Choroid plexus epithelial cell (primary cell): Measurements from ENCODE around the gene SPG7.

Experiments used
- DNase-seq: peaks from one replicate; pipeline ENCODE4 v3.0.0-alpha.2; 2010; ENCODE audit warnings: low read depth
- H3K4me3 ChIP-seq: 2 replicates; pipeline ENCODE4 v1.5.1; 2011; ENCODE audit warnings: low read depth, mild to moderate bottlenecking, control low read depth, low read length, moderate library complexity
- TF ChIP-seq, protein P1 (sequence below): conservative IDR thresholded peaks from 2 replicates; pipeline ENCODE4 v1.5.1; 2011; ENCODE audit warnings: low read depth, mild to moderate bottlenecking, control low read depth, inconsistent platforms, low read length, moderate library complexity

SPG7 gene

DNA sequence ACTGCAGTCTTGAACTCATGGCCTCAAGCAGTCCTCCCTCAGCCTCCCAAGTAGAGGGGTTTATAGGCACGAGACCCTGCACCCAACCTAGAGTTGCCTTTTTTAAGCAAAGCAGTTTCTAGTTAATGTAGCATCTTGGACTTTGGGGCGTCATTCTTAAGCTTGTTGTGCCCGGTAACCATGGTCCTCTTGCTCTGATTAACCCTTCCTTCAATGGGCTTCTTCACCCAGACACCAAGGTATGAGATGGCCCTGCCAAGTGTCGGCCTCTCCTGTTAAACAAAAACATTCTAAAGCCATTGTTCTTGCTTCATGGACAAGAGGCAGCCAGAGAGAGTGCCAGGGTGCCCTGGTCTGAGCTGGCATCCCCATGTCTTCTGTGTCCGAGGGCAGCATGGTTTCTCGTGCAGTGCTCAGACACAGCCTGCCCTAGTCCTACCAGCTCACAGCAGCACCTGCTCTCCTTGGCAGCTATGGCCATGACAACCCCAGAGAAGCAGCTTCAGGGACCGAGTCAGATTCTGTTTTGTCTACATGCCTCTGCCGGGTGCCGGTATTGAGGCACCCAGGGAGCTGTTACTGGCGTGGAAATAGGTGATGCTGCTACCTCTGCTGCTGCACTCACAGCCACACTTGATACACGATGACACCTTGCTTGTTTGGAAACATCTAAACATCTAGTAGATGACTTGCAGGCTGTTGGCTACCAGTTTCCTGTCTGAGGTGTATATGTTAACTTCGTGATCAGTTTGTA is 55.6 kb downstream of the SPG7 start:
- TF ChIP-seq, protein P1, sequence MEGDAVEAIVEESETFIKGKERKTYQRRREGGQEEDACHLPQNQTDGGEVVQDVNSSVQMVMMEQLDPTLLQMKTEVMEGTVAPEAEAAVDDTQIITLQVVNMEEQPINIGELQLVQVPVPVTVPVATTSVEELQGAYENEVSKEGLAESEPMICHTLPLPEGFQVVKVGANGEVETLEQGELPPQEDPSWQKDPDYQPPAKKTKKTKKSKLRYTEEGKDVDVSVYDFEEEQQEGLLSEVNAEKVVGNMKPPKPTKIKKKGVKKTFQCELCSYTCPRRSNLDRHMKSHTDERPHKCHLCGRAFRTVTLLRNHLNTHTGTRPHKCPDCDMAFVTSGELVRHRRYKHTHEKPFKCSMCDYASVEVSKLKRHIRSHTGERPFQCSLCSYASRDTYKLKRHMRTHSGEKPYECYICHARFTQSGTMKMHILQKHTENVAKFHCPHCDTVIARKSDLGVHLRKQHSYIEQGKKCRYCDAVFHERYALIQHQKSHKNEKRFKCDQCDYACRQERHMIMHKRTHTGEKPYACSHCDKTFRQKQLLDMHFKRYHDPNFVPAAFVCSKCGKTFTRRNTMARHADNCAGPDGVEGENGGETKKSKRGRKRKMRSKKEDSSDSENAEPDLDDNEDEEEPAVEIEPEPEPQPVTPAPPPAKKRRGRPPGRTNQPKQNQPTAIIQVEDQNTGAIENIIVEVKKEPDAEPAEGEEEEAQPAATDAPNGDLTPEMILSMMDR = no peak
- DNase-seq = no peak
- H3K4me3 ChIP-seq = no peak overlapping the region

DNA sequence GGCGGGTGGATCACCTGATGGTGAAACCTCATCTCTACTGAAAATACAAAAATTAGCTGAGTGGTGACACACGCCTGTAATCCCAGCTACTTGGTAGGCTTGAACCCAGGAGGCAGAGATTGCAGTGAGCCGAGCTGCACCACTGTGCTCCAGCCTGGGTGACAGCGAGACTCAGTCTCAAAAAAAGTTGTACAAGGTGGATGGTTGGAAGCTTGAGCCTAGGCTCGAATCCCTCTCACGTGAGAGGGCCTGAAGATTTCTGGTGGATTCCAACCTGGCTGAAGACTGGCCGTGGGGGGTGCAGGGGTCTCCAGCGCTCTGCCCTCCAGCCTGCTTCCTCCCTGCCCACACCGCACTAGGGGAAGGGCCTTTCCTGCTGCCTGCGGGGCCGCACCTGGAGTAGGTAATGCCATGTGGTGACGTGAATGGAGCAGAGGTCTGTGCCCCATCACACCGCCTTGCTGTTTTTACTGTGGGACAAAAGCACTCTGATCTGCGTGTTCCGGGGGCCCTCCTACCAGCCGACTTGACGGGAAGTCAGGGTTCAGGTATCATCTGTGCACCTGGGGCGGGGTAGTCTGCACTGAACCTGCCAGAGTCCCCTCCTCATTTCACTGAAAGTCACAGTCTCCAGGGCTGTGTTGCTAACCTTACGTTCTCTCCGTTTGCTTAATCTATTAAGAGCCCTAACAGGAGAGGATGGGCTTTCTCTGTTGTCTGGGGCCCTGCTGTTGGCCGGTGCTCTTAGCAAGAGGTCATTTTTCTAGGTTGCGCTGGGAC is 56.5 kb downstream of the SPG7 start:
- DNase-seq = no peak
- H3K4me3 ChIP-seq = no peak overlapping the region
- TF ChIP-seq, protein P1 = no peak

DNA sequence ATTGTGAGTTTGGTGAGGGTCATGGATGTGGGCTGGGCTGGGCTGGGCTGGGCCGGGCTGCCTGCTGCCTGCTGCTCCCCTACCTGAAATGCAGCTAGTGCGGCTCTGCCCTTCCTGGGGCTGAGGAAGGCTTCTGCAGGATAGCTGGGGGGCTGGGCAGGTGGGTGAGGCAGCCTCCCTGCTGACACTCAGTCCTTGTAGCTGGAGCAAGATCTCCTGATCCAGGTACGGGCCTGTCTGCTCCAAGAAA is 57.0 kb downstream of the SPG7 start:
- H3K4me3 ChIP-seq = no peak overlapping the region
- DNase-seq = no peak
- TF ChIP-seq, protein P1 = no peak

DNA sequence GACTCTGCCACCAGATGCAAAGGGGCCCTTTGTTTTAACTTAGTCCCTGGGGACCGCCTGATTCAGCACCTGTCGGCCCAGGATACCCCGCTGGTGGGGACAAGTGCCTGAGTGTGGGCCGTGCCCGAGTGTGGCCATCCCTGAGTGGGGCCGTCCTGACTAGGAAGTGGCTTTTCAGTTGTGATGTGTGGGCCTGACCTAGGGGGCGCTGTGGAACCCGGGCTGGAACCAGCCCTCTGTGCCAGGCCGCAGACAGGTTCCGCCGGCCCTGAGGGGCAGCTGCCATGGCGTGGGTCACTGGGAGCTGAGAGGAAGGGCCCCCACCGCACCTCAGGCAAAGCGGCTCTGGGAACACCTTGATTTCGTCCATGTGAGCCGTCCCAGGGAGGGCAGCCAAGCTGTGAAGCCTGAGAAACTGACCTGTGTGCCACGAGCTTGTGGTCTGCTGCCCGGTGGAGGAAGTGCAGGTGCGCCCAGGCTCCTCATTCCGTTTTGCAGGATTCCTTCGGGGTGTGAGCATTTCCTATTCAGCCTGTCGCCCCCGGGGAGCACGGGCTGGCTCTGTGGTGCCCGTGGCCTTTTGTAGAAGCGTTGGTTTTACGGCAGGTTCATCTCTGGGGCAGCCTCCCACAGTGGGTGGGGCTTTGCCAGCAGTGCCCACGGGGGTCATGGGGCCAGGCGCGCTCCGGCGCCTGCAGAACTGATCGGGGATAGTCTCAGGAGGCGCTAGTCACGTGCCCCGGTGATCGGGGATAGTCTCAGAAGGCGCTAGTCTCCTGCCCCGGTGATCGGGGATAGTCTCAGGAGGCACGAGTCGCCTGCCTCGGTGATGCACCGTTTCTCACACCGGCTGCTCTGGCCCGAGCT is 57.5 kb downstream of the SPG7 start:
- peak overlapping the region; percentile 26 for H3K4me3 ChIP-seq
- TF ChIP-seq, protein P1 = peak; percentile 67
- peak; percentile 53 for DNase-seq

DNA sequence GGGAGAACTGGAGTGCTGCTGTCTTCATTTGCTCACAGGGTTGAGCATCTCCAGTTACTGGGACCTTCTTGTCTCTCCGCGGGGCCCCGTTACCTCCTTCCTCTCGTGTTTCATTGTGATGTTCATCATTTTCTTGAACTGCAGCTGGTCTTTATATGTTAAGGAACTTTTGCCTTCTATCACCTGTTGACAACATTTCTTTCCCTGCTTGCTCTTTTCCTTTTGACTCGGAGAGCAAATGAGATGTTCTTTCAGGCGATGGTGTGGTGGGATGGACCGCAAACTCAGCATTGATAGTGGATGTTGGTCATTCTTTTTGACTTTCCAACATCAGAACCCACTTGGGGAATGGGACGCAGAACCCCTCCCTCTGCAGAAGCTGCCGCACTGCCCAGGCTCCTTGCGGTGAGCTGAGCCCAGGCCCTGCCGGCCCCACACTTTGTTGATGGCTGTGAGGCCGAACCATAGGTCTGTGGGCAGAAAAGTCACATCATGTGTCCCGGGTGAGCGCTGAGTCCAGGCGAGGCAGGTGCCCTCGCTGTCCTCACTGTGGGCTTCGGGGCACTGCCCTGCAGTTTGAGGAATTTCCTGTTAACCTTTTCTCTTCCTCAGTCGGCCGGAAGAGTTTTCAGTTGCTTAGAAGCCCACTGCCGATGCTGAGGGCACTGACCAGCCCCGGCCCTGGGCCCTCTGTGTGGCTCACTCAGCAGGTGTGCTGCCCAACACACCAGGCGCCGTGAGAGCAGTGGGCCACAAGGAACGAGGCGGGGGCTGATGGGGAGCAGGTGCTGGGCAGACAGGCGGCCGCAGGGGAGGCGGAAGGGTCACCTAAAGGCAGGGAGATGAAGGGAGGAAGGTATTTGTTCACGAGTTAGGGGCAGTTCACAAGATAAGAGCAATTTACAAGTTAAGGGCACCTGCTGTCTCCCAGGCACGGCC is 59.7 kb downstream of the SPG7 start:
- DNase-seq = no peak
- H3K4me3 ChIP-seq = no peak overlapping the region
- TF ChIP-seq, protein P1 = no peak
